ENCODE data around the gene VSIG10L.

GRCh38 chr19:51359294-51359693 lies 17.4 kb upstream of the VSIG10L start:
- TF ChIP-seq EGR1 (IDR thresholded peaks at IDR 0.05) = no peak
- no peak for TF ChIP-seq YY1 (IDR thresholded peaks at IDR 0.05; ENCODE audit: low read depth)
- TF ChIP-seq CEBPB (IDR thresholded peaks at IDR 0.05) = no peak
- TF ChIP-seq EP300 (IDR thresholded peaks at IDR 0.05; ENCODE audit: borderline replicate concordance) = no peak
- no peak for TF ChIP-seq RAD21 (IDR thresholded peaks at IDR 0.05; ENCODE audit: low read depth)
- TF ChIP-seq TAF1 (IDR thresholded peaks at IDR 0.05; ENCODE audit: low read depth) = no peak
- no peak for TF ChIP-seq TCF12 (IDR thresholded peaks at IDR 0.05; ENCODE audit: low read depth)
- no peak for TF ChIP-seq MAX (IDR thresholded peaks at IDR 0.05)
